ENCODE measurements around the gene COL13A1. TPM values are rescaled to one million over a fixed set of nuclear protein-coding genes. Genes with fewer than 3 reads are reported as not detected.

The COL13A1 gene
- total RNA-seq, 3 donors from 2014 or later (not counting 1 experiment from before 2014, with no cell fraction given) = 5.2 to 22.0 (median 10.3) TPM

DNA sequence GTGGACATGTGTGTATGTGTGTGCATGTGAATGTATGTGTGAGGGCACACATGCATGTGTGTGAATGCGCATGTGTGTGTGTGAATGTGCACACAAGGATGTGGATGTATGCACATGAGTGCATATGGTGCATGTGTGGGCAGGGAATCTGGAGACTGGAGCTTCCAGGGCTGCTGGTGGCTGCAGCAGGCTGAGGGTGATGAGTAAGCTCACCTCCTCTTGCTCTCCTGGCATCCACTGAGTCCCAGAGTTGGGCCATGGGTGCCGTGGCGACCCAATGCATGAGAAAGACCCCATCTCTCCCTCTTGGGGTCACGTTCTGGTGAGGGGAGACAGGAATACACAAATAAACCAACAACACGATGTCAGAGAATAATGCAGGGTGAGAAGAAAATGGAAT lies 33.3 kb upstream of the COL13A1 start:
- H3K27me3 Mint-ChIP-seq (ENCODE audit: low read depth in 2 of 2) = peaks cover 4 to 5% of the 10 kb centered on the region in 2 donors
- H3K4me3 ChIP-seq (ENCODE audit: low read length) = no peak overlapping the region
- H3K36me3 Mint-ChIP-seq = no peaks in the 10 kb centered on the region
- H3K9me3 Mint-ChIP-seq = no peaks in the 10 kb centered on the region
- TF ChIP-seq, protein P1, sequence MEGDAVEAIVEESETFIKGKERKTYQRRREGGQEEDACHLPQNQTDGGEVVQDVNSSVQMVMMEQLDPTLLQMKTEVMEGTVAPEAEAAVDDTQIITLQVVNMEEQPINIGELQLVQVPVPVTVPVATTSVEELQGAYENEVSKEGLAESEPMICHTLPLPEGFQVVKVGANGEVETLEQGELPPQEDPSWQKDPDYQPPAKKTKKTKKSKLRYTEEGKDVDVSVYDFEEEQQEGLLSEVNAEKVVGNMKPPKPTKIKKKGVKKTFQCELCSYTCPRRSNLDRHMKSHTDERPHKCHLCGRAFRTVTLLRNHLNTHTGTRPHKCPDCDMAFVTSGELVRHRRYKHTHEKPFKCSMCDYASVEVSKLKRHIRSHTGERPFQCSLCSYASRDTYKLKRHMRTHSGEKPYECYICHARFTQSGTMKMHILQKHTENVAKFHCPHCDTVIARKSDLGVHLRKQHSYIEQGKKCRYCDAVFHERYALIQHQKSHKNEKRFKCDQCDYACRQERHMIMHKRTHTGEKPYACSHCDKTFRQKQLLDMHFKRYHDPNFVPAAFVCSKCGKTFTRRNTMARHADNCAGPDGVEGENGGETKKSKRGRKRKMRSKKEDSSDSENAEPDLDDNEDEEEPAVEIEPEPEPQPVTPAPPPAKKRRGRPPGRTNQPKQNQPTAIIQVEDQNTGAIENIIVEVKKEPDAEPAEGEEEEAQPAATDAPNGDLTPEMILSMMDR (IDR thresholded peaks at IDR 0.05) = no peak
- intact Hi-C loops (cut with micrococcal nuclease) = no loop called here
- H3K36me3 ChIP-seq (ENCODE audit: control insufficient read depth, insufficient read depth, low read length) = no peaks in the 10 kb centered on the region
- DNase-seq (no peak), ATAC-seq (no peak)
- H3K27ac ChIP-seq (ENCODE audit: low read length) = no peak overlapping the region
- H3K4me3 Mint-ChIP-seq = no peak overlapping the region
- H3K27me3 ChIP-seq (ENCODE audit: control insufficient read depth, insufficient read depth, low read length) = no peaks in the 10 kb centered on the region
- WGBS (ENCODE audit: insufficient coverage) = 98% methylated on average over 3 of the region's 5 CpGs
- H3K4me1 ChIP-seq (ENCODE audit: control insufficient read depth, insufficient read depth, low read length) = peaks cover 15% of the 10 kb centered on the region
- H3K27ac Mint-ChIP-seq = no peak overlapping the region
- peaks cover 3% of the 10 kb centered on the region for H3K9me3 ChIP-seq (ENCODE audit: control insufficient read depth, insufficient read depth, low read length)
- peaks cover 20 to 23% of the 10 kb centered on the region in 2 donors for H3K4me1 Mint-ChIP-seq

DNA sequence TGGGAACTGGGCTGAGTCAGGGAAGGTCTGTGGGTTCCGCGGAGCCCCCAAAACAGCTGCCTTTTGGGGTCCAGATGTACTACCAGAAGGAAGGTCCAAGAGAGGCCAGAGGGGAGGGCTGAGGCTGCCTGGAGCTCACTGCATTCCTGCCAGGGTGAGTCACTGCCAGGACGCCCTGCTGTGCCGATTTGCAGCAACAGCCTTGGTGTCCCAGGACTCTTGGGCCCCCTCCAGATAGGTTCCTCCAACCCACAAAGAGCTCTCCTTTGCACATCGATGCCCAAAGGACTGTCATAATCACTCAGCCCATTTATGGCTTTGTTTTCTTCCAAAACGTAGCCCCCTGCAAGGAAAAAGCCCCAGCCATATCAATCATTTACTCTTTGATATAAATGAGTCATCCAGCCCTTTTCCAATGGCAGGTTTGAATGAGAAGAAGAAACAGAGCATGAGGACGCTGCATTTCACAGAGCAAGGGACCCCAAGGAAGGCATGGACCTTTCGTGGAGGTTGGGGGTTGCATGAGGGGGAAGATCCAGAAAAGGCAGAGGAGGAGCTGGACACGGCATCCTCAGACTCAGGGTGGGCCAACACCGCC lies 32.2 kb upstream of the COL13A1 start:
- Mint-ChIP-seq H3K4me3 (no peak overlapping the region), H3K27ac (no peak overlapping the region), H3K36me3 (no peaks in the 10 kb centered on the region), H3K9me3 (no peaks in the 10 kb centered on the region), H3K4me1 (peaks cover 20 to 23% of the 10 kb centered on the region in 2 donors), H3K27me3 (ENCODE audit: low read depth in 2 of 2) (peaks cover 4 to 5% of the 10 kb centered on the region in 2 donors)
- intact Hi-C loops (cut with micrococcal nuclease) = no loop called here
- ATAC-seq (no peak), DNase-seq (no peak)
- peaks cover 15% of the 10 kb centered on the region for H3K4me1 ChIP-seq (ENCODE audit: control insufficient read depth, insufficient read depth, low read length)
- 70% methylated on average over 10 of the region's 10 CpGs for WGBS (ENCODE audit: insufficient coverage)
- no peaks in the 10 kb centered on the region for H3K36me3 ChIP-seq (ENCODE audit: control insufficient read depth, insufficient read depth, low read length)
- TF ChIP-seq, protein P1 (IDR thresholded peaks at IDR 0.05) = no peak
- no peak overlapping the region for H3K27ac ChIP-seq (ENCODE audit: low read length)
- H3K27me3 ChIP-seq (ENCODE audit: control insufficient read depth, insufficient read depth, low read length) = no peaks in the 10 kb centered on the region
- H3K9me3 ChIP-seq (ENCODE audit: control insufficient read depth, insufficient read depth, low read length) = peaks cover 3% of the 10 kb centered on the region
- H3K4me3 ChIP-seq (ENCODE audit: low read length) = no peak overlapping the region

DNA sequence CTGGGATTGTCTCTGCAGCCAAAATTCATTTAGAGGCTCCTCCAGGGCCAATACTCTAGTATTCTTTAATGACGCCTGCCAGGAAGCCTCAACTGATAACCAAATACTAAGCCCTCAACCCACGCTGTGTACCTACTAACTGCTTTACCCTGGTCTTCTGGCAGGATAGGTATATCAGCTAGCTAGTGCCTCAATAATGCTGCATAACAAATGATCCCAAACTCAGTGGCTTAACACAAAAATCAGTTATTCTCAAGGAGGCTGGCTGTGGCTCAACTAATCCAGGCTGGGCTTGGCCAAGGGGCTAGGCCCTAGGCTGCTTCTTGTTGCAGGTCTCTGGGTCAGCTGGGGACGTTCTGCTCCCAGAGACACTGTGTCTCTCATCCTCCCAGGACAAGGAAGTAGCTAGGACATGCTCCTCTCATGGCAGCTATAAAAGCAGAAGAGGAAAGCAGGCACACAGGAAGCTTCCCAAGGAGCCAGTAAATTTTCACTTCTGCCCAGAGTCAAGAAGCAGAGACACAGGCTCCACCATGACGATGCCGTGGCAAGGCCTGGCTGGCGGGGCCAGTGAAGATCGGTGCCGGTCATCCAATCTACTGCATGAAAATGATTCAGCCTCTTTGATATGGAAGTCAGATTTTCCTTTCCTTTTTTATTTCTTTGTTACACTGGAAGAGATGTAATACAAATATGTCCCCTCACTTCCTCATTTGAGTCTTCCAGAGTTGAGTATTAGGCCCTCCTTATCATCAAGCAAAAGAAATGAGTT lies 28.6 kb upstream of the COL13A1 start:
- H3K27me3 Mint-ChIP-seq (ENCODE audit: low read depth in 2 of 2) = peaks cover 5 to 12% of the 10 kb centered on the region in 2 donors
- H3K36me3 Mint-ChIP-seq = no peaks in the 10 kb centered on the region
- DNase-seq (no peak), ATAC-seq (no peak)
- intact Hi-C loops (cut with micrococcal nuclease) = no loop called here
- H3K27me3 ChIP-seq (ENCODE audit: control insufficient read depth, insufficient read depth, low read length) = no peaks in the 10 kb centered on the region
- no peak overlapping the region for H3K4me3 ChIP-seq (ENCODE audit: low read length)
- H3K9me3 Mint-ChIP-seq = no peaks in the 10 kb centered on the region
- no peaks in the 10 kb centered on the region for H3K36me3 ChIP-seq (ENCODE audit: control insufficient read depth, insufficient read depth, low read length)
- H3K9me3 ChIP-seq (ENCODE audit: control insufficient read depth, insufficient read depth, low read length) = peaks cover 3% of the 10 kb centered on the region
- H3K4me3 Mint-ChIP-seq = no peak overlapping the region
- TF ChIP-seq, protein P1 (IDR thresholded peaks at IDR 0.05) = no peak
- no peak overlapping the region for H3K27ac ChIP-seq (ENCODE audit: low read length)
- H3K4me1 Mint-ChIP-seq = peaks cover 20 to 23% of the 10 kb centered on the region in 2 donors
- no peak overlapping the region for H3K27ac Mint-ChIP-seq
- 88% methylated on average over 8 of the region's 8 CpGs for WGBS (ENCODE audit: insufficient coverage)
- peaks cover 15% of the 10 kb centered on the region for H3K4me1 ChIP-seq (ENCODE audit: control insufficient read depth, insufficient read depth, low read length)

Data from natural killer cell (primary cell).